K562 (cell line): ENCODE data around the gene PPTC7. TPM values are rescaled to one million over a fixed set of nuclear protein-coding genes. Genes with fewer than 3 reads are reported as not detected.

Experiments used
- CCAR2 ChIP-seq: fragments of 200-400 bp; formaldehyde crosslinking; IDR thresholded peaks from 2 replicates; pipeline ENCODE4 v1.6.1; 2017; ENCODE audit warnings: mild to moderate bottlenecking, low read depth, low read length
- EGR1 ChIP-seq: fragments of 450-650 bp; conservative IDR thresholded peaks from 2 replicates; pipeline ENCODE4 v1.6.1; 2017; ENCODE audit warnings: mild to moderate bottlenecking
- HMG20A ChIP-seq: fragments of 450-650 bp; formaldehyde crosslinking; conservative IDR thresholded peaks from 2 replicates; pipeline ENCODE4 v1.4.0; 2020; ENCODE audit warnings: mild to moderate bottlenecking, mixed read lengths
- PHF20 ChIP-seq: fragments of 450-650 bp; IDR thresholded peaks from 2 replicates; pipeline ENCODE4 v1.6.1; 2018; ENCODE audit not compliant: partially characterized antibody
- SMC3 ChIP-seq: conservative IDR thresholded peaks from 2 replicates; pipeline ENCODE4 v1.6.1; 2011; ENCODE audit warnings: low read depth, low read length, improper control_type of control experiment; ENCODE audit not compliant: insufficient read depth
- TOE1 ChIP-seq, 2 experiments: fragments of 450-650 bp in 1 of 2; sonication (generic) in 1 of 2; formaldehyde crosslinking in 1 of 2; IDR thresholded peaks; 2 replicates each; pipeline versions ENCODE4 v1.7.1 to v1.8.0; 2016 to 2022; ENCODE audit warnings: borderline replicate concordance in 2 of 2, mild to moderate bottlenecking in 2 of 2, antibody characterized with exemption in 1 of 2, inconsistent platforms in 1 of 2, low read depth in 1 of 2, missing genetic modification reagents in 1 of 2, moderate library complexity in 1 of 2
- ZBTB7A ChIP-seq: IDR thresholded peaks from 2 replicates; pipeline ENCODE4 v1.6.1; 2011; ENCODE audit warnings: low read depth, mild to moderate bottlenecking, low read length, moderate library complexity, borderline replicate concordance; ENCODE audit not compliant: control insufficient read depth
- ZEB2 ChIP-seq: fragments of 450-650 bp; IDR thresholded peaks from 2 replicates; pipeline ENCODE4 v1.6.1; 2016
- polyA plus RNA-seq, 8 experiments: library from polyadenylated mRNA; depleted of rRNA in 4 of 8; stranded (reverse) in 5 of 8; unstranded in 3 of 8; fragments of >200 nt; fragmentation: Nextera tagmentation in 2 of 8; fragmentation: Illumina TruSeq in 1 of 8; extraction: Ambion mirVana in 2 of 8; extraction: Trizol in 1 of 8; gene quantifications; 2 replicates each; pipeline versions ENCODE4 v1.2.1 to v1.2.3, GENCODE V29; 2011 to 2014; ENCODE audit warnings: inconsistent platforms in 1 of 8, missing spikeins in 1 of 8
- total RNA-seq, 7 experiments: library from RNA; depleted of rRNA in 6 of 7; stranded (reverse); fragments of >200 nt in 6 of 7; fragmentation: Illumina TruSeq in 2 of 7; extraction: Trizol in 2 of 7; gene quantifications; 2 replicates each; pipeline versions ENCODE4 v1.2.1 to v1.2.3, GENCODE V29; 2011 to 2021; ENCODE audit warnings: low replicate concordance in 1 of 7
- TF ChIP-seq, protein P1 (sequence below): sonication (generic); formaldehyde crosslinking; IDR thresholded peaks from 2 replicates; pipeline ENCODE4 v1.8.0; 2023; ENCODE audit warnings: mild to moderate bottlenecking, missing genetic modification reagents
- TF ChIP-seq, protein P2 (sequence below), 2 experiments: fragments of 250-450 bp in 1 of 2; fragments of 450-650 bp in 1 of 2; sonication (Bioruptor Pico) in 1 of 2; IDR thresholded peaks; 2 replicates each; pipeline versions ENCODE4 v1.6.1 to v1.8.0; 2016 to 2021; ENCODE audit warnings: mild to moderate bottlenecking in 2 of 2, moderate library complexity in 2 of 2, missing compliant biosample characterization in 1 of 2, missing genetic modification characterization in 1 of 2

Gene PPTC7
- total and polyA plus RNA-seq, 9 of the 15 experiments (the other 6 are each of a cell fraction or from before 2014, with no cell fraction given) = 2.6 to 23.1 (median 11.9) TPM

DNA sequence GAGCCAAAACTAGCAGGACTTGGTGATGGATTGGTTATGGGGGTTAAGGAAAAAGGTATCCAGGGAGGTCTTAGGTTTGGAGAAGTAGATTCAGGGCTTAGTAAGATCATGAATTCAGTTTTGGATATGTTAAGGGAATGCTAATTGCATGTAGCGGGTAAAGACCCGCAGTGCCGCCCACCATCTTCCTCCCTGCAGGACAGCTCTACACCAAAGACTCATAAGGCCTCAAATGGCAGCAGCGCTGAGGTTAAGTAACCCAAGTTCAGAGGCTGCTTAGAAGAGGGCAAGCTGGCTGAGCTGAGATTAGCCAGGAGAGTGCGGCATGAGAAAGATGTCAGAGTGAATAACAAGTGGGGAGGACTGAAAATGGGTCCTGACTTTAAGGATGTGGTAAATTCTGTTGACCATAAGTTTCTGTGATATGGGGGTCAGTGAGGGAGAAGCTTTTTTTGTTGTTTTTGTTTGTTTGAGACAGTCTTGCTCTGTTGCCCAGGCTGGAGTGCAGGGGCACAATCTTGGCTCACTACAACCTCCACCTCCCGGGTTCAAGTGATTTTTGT lies 54.8 kb downstream of the PPTC7 start (continued):
- TF ChIP-seq SMC3 (no peak), TOE1 (IDR thresholded peaks at IDR 0.05; ENCODE audit: borderline replicate concordance) (no peak), TOE1 (CRISPR knock-in tag; IDR thresholded peaks at IDR 0.05; ENCODE audit: borderline replicate concordance, low read depth) (no peak), EGR1 (no peak), ZBTB7A (no peak), ZEB2 (no peak), HMG20A (no peak), CCAR2 (no peak), PHF20 (no peak)
- TF ChIP-seq, protein P1, sequence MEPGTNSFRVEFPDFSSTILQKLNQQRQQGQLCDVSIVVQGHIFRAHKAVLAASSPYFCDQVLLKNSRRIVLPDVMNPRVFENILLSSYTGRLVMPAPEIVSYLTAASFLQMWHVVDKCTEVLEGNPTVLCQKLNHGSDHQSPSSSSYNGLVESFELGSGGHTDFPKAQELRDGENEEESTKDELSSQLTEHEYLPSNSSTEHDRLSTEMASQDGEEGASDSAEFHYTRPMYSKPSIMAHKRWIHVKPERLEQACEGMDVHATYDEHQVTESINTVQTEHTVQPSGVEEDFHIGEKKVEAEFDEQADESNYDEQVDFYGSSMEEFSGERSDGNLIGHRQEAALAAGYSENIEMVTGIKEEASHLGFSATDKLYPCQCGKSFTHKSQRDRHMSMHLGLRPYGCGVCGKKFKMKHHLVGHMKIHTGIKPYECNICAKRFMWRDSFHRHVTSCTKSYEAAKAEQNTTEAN (CRISPR knock-in tag) = no peak
- TF ChIP-seq, protein P2, sequence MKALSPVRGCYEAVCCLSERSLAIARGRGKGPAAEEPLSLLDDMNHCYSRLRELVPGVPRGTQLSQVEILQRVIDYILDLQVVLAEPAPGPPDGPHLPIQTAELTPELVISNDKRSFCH (CRISPR knock-in tag; IDR thresholded peaks at IDR 0.05) = no peak
- TF ChIP-seq, protein P2 (tag; IDR thresholded peaks at IDR 0.05) = no peak
- TF ChIP-seq, all 486 proteins: peak for 0
